SU-DHL-6 (cell line): ENCODE results near the gene ARHGEF17.

Experiments
- EZH2phosphoT487 ChIP-seq: fragments of 200-600 bp; sonication (generic), shearing (Covaris generic); conservative IDR thresholded peaks from 2 replicates; pipeline ENCODE4 v1.6.1; 2018; ENCODE audit warnings: mild to moderate bottlenecking, antibody characterized with exemption, low read length, moderate library complexity, mixed read lengths
- TF ChIP-seq, protein P1 (sequence below): fragments of 200-600 bp; sonication (generic); IDR thresholded peaks from one replicate; pipeline ENCODE4 v1.5.1; 2017; ENCODE audit warnings: antibody characterized with exemption, mild to moderate bottlenecking, low read length, moderate library complexity; ENCODE audit not compliant: insufficient read depth, poor library complexity, severe bottlenecking

- TF ChIP-seq, protein P1, sequence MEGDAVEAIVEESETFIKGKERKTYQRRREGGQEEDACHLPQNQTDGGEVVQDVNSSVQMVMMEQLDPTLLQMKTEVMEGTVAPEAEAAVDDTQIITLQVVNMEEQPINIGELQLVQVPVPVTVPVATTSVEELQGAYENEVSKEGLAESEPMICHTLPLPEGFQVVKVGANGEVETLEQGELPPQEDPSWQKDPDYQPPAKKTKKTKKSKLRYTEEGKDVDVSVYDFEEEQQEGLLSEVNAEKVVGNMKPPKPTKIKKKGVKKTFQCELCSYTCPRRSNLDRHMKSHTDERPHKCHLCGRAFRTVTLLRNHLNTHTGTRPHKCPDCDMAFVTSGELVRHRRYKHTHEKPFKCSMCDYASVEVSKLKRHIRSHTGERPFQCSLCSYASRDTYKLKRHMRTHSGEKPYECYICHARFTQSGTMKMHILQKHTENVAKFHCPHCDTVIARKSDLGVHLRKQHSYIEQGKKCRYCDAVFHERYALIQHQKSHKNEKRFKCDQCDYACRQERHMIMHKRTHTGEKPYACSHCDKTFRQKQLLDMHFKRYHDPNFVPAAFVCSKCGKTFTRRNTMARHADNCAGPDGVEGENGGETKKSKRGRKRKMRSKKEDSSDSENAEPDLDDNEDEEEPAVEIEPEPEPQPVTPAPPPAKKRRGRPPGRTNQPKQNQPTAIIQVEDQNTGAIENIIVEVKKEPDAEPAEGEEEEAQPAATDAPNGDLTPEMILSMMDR, result no peak
- no peak for TF ChIP-seq EZH2phosphoT487
Observed at GRCh38 chr11:73314117-73314961, 6.3 kb downstream of the ARHGEF17 start.
